Fibroblast of the aortic adventitia (primary cell): ENCODE data around the gene C4orf33. TPM values are rescaled to one million over a fixed set of nuclear protein-coding genes. Genes with fewer than 3 reads are reported as not detected.

ENCODE experiments used
- DNase-seq: peaks from one replicate; pipeline ENCODE4 v3.0.0-alpha.2; 2010; ENCODE audit warnings: low read depth
- H3K4me3 ChIP-seq: 2 replicates; pipeline ENCODE4 v1.5.1; 2011; ENCODE audit warnings: low read depth, mild to moderate bottlenecking, control low read depth, low read length, moderate library complexity
- CTCF ChIP-seq: IDR thresholded peaks from 2 replicates; pipeline ENCODE4 v1.5.1; 2011; ENCODE audit warnings: mild to moderate bottlenecking, low read length, control low read depth, inconsistent platforms; ENCODE audit not compliant: insufficient read depth
- total RNA-seq: library from RNA; depleted of rRNA; stranded (reverse); fragments of >200 nt; gene quantifications from 2 replicates; pipeline ENCODE4 v1.2.3, GENCODE V29; 2012; ENCODE audit warnings: low replicate concordance

C4orf33 gene
- total RNA-seq, 1 donor: 11.5 TPM

GRCh38 chr4:129129143-129129542, 33.2 kb downstream of the C4orf33 start:
- no peak for TF ChIP-seq CTCF
- no peak overlapping the region for H3K4me3 ChIP-seq
- DNase-seq: no peak

- no peak for TF ChIP-seq CTCF
- no peak for DNase-seq
- no peak overlapping the region for H3K4me3 ChIP-seq
Measured at GRCh38 chr4:129131343-129131742, 35.4 kb downstream of the C4orf33 start.

GRCh38 chr4:129136433-129136832, 40.5 kb downstream of the C4orf33 start:
- no peak overlapping the region for H3K4me3 ChIP-seq
- DNase-seq: no peak
- no peak for TF ChIP-seq CTCF

- no peak for TF ChIP-seq CTCF
- no peak for DNase-seq
- no peak overlapping the region for H3K4me3 ChIP-seq
Measured at GRCh38 chr4:129138810-129139496, 43.0 kb downstream of the C4orf33 start.

- no peak for TF ChIP-seq CTCF
- peak; percentile 2 for DNase-seq
- H3K4me3 ChIP-seq: no peak overlapping the region
Measured at GRCh38 chr4:129140521-129140920, 44.6 kb downstream of the C4orf33 start.

GRCh38 chr4:129143359-129143758, 47.4 kb downstream of the C4orf33 start:
- H3K4me3 ChIP-seq: no peak overlapping the region
- no peak for DNase-seq
- TF ChIP-seq CTCF: no peak

- TF ChIP-seq CTCF: no peak
- DNase-seq: no peak
- no peak overlapping the region for H3K4me3 ChIP-seq
Measured at GRCh38 chr4:129144755-129145206, 48.8 kb downstream of the C4orf33 start.
